ENCODE results near the gene CAAP1. TPM values are rescaled to one million over a fixed set of nuclear protein-coding genes. Genes with fewer than 3 reads are reported as not detected.

CAAP1 gene
- total and polyA plus RNA-seq, 2 of the 8 experiments (the other 6 are each of a cell fraction or from before 2014, with no cell fraction given) = 9.5 to 36.7 TPM

- Histone ChIP-seq H2BK12ac (ENCODE audit: low read depth, low read length) (no peak overlapping the region), H2BK15ac (ENCODE audit: low read length) (no peak overlapping the region), H3K4me1 (replicated peaks in 1 of 4; ENCODE audit: control insufficient read depth in 3 of 4, insufficient read depth in 4 of 4, low read length in 3 of 4) (no peaks in the 10 kb centered on the region), H3K27me3 (replicated peaks in 1 of 4; ENCODE audit: control insufficient read depth in 3 of 4, extremely low read depth in 1 of 4, insufficient read depth in 3 of 4, low read length in 3 of 4) (no peaks in the 10 kb centered on the region), H3K4me3 (ENCODE audit: extremely low read depth in 1 of 4, insufficient read depth in 2 of 4, low read depth in 3 of 4, low read length in 4 of 4) (no peak overlapping the region), H3K9me3 (ENCODE audit: insufficient read depth in 2 of 2, low read depth in 1 of 2, low read length in 1 of 2) (no peaks in the 10 kb centered on the region), H3K36me3 (ENCODE audit: control insufficient read depth in 2 of 4, insufficient read depth in 4 of 4, low read length in 3 of 4) (no peaks in the 10 kb centered on the region), H2BK5ac (ENCODE audit: low read depth, low read length) (no peak overlapping the region), H2AK5ac (ENCODE audit: low read depth, low read length) (no peak overlapping the region), H2BK20ac (ENCODE audit: low read length) (no peak overlapping the region), H3K79me2 (ENCODE audit: control insufficient read depth in 1 of 2, insufficient read depth in 2 of 2, low read length in 2 of 2) (no peaks in the 10 kb centered on the region), H3K79me1 (ENCODE audit: low read depth, low read length) (no peaks in the 10 kb centered on the region), H4K5ac (ENCODE audit: insufficient read length, low read depth, low read length) (no peak overlapping the region), H3K14ac (ENCODE audit: insufficient read length) (no peak overlapping the region), H3K23ac (ENCODE audit: insufficient read length) (no peak overlapping the region), H3K27ac (ENCODE audit: low read depth, low read length) (no peak overlapping the region), H3K9ac (replicated peaks in 1 of 4; ENCODE audit: extremely low read depth in 1 of 4, low read depth in 3 of 4, low read length in 3 of 4) (no peak overlapping the region), H2AFZ (ENCODE audit: low read length) (no peak overlapping the region; the same call in 1 of the 2 replicates), H3K4ac (replicated peaks; ENCODE audit: insufficient read length, low read depth, low read length) (no peak overlapping the region), H4K8ac (ENCODE audit: extremely low read depth, insufficient read depth, low read length) (no peak overlapping the region), H3K4me2 (ENCODE audit: insufficient read depth in 1 of 2, low read depth in 2 of 2, low read length in 2 of 2) (no peak overlapping the region), H3K56ac (replicated peaks; ENCODE audit: insufficient read length, low read depth, low read length) (no peak overlapping the region), H4K20me1 (replicated peaks in 1 of 2; ENCODE audit: control insufficient read depth in 1 of 2, insufficient read depth in 2 of 2, low read length in 2 of 2) (no peaks in the 10 kb centered on the region), H2BK120ac (replicated peaks; ENCODE audit: low read depth, low read length) (no peak overlapping the region), H4K91ac (replicated peaks; ENCODE audit: insufficient read length, low read length) (no peak overlapping the region), H3K18ac (ENCODE audit: extremely low read depth, low read length) (no peak overlapping the region), H3K23me2 (ENCODE audit: low read depth, low read length) (no peaks in the 10 kb centered on the region)
- no peak for FAIRE-seq
- ChIA-PET CTCF (ENCODE audit: partially characterized antibody) (interaction anchor here (0.9 kb wide), 1 partner anchor 11 kb away, joined by 3 read pairs; no protein-coding TSS in a partner anchor), POLR2A (ENCODE audit: partially characterized antibody) (interaction anchor here (1.1 kb wide), 1 partner anchor 67 kb away, joined by 3 read pairs; no protein-coding TSS in a partner anchor)
- TF ChIP-seq BCL11A (IDR thresholded peaks at IDR 0.05; ENCODE audit: low read depth in 2 of 2, low read length in 2 of 2) (no peak), CTBP2 (IDR thresholded peaks at IDR 0.05; ENCODE audit: borderline replicate concordance, insufficient read depth, insufficient read length, low read length) (no peak), GTF2F1 (IDR thresholded peaks at IDR 0.05; ENCODE audit: borderline replicate concordance, low read depth, low read length) (no peak), FOSL1 (IDR thresholded peaks at IDR 0.05; ENCODE audit: insufficient read depth, low read depth, low read length) (no peak), SAP30 (IDR thresholded peaks at IDR 0.05; ENCODE audit: insufficient read depth, insufficient replicate concordance, low read length) (no peak), ZNF274 (IDR thresholded peaks at IDR 0.05; ENCODE audit: borderline replicate concordance, extremely low read depth, low read length) (no peak), SRF (IDR thresholded peaks at IDR 0.05; ENCODE audit: low read depth, low read length) (no peak), SIRT6 (IDR thresholded peaks at IDR 0.05; ENCODE audit: low read length) (no peak)
- DNase-seq (ENCODE audit: low read depth in 1 of 2, low spot score in 2 of 2) = no peak
Observed at GRCh38 chr9:26813247-26813646, 79.4 kb downstream of the CAAP1 start.
